Renal cortex interstitium (tissue), 11 donors: ENCODE results near the gene LIPF. TPM values are rescaled to one million over a fixed set of nuclear protein-coding genes. Genes with fewer than 3 reads are reported as not detected.
"Not testable (repeated sequence)": the region's sequence is repeated elsewhere in the genome, so short reads cannot be mapped to it uniquely, and the experiment has no call there.

Source experiments
- DNase-seq, 11 donors: peaks; one replicate each; pipeline ENCODE4 v3.0.0-alpha.2; 2013; ENCODE audit warnings: low read depth in 9 of 11, low spot score in 4 of 11; ENCODE audit errors: extremely low read depth in 1 of 11
- polyA plus RNA-seq, 3 donors: library from polyadenylated mRNA; unstranded; fragments of 120-200 nt; gene quantifications; one replicate each; pipeline ENCODE4 v1.2.1, GENCODE V29; 2013; ENCODE audit not compliant: insufficient read length in 3 of 3

Gene LIPF
- polyA plus RNA-seq, 3 donors: 0.22 to 0.29 (median 0.26) TPM

DNA sequence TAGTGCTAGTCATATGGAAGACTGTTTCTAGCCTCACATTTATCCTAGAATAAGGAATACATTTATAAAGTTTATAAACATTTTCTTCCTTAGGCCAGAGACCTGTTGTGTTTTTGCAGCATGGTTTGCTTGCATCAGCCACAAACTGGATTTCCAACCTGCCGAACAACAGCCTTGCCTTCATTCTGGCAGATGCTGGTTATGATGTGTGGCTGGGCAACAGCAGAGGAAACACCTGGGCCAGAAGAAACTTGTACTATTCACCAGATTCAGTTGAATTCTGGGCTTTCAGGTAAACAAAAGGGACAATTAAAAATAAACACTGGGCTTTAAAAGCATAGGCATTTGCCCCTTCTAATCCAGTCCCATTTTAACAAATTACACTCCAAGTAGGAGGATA is 4.2 kb downstream of the LIPF start:
- DNase-seq: no peak

DNA sequence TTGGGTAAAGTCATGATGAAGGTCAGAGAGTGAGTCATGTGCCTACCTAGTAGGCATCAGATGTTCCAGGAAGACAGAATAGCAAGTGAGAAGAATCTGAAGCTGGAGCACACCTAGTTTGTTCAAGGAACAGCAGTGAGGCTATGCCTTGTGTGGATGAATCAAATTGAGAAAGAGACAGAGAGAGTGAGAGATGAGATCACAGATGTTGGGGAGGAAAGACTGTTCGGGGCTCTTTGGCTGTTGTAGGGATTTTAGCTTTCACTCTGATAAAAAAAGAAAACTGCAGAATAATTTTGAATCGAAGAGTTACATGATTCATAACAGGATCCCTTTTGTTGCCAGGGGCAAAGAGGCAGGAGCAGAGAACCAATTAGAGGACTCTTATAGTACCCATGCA is 6.3 kb downstream of the LIPF start:
- no peak for DNase-seq

GRCh38 chr10:88672041-88672440 is 7.8 kb downstream of the LIPF start:
- DNase-seq: no peak

GRCh38 chr10:88676283-88677060 is 12.2 kb downstream of the LIPF start:
- no peak for DNase-seq

- DNase-seq: no peak
Measured at GRCh38 chr10:88680958-88681357, 16.7 kb downstream of the LIPF start.

DNA sequence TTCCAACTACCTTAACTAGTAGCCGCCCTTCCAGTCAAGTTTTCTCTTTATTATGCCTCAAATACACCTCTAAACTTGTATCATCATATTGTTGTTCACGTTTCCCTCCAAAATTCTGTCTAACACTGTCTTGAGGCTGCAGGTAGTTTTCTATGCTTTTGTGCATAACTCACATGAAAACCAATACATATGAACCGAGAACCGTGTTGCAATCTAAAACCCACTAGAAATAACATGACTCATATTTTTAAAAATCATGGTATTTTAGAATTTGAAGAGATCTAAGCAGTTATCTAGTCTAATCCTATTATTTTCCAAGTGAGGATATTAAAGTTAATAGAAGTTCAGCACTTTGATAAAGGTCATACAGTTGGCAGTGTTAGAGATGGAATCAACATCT is 18.2 kb downstream of the LIPF start:
- no peak for DNase-seq

DNA sequence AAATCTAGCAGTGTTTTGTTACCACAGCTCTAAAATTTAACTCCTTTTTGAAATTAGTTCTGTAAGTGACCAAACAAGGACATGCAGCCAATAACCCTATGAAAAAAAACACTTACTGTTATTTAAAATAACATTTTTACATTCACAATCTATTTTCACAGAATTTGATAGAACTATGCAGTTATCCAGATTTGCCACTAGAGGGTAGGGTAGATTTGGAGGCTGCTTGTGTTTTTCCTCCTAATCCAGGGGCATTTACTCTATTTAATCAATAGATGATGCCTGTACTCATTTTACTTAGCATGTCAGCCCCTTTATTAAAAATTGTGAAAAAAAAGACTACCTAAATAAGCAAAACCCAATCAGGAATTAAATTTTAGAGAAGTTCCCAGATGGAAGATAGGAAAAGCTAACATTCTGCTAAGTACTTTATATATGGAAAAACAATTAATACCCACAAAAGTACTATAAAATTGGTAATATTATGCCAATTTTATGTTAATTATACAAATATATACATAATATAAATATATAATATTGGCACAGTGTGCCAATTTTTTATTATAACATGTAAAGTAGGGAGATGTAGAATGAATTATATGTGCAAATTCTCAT is 23.7 kb downstream of the LIPF start:
- DNase-seq: no peak

GRCh38 chr10:88689366-88689765 is 25.1 kb downstream of the LIPF start:
- DNase-seq: no peak

DNA sequence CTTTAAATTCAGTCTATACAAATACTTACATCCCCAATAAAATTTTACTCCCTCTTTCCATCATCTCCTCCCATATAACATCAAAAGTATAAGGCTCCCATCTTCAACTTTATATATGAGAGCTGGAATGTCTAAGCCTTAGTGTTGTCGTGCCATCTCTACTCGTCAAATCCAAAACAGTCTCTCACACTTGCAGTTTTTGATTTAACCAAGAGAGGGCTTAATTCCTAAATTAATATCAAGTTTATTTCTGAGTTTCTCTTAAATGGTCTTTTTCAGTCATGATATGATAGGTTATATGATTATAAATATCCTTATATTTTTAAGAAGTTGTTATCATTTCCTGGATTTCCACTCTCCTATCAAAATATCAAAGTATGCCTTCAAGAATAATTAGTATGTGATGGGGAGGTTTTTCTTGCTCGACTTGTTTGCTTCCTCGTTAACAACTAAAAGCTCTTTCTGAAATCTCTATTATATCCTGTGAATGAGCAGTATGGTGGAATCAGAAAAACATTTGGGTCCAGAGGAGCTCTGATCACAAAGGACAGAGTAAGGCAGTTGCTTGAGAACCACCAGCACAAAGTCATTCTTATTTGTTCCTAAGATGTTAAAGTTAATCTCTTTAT is 29.3 kb downstream of the LIPF start:
- DNase-seq: no peak

GRCh38 chr10:88702848-88703597 is 38.8 kb downstream of the LIPF start:
- peak in 4 of 11 donors; percentile 13 to 35 (median 24) for DNase-seq

DNA sequence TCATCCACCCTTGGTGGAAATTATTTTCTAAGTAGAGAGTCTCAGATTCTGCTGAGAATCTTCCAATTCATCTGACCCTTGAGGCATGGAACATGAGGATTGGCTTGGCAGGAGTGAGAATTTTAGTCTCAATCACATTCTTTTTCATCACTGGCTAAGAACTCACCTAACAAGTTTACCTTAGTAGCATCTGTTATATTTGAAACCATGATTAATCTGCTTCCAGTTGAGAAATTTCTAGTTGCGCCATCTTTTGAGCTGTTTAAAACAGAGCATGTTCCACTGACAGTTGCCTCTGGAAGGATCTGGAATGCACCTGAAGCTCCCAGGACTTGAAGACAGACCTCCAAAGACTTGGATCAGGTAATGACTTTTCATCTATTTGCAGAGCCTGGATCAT is 41.7 kb downstream of the LIPF start, which contains the start of gene LIPK:
LIPK (plus strand) TSS at position 292 of the 400 bp plus-strand sequence. CDS start 18,295 bp downstream, outside the sequence.
- DNase-seq: no peak

DNA sequence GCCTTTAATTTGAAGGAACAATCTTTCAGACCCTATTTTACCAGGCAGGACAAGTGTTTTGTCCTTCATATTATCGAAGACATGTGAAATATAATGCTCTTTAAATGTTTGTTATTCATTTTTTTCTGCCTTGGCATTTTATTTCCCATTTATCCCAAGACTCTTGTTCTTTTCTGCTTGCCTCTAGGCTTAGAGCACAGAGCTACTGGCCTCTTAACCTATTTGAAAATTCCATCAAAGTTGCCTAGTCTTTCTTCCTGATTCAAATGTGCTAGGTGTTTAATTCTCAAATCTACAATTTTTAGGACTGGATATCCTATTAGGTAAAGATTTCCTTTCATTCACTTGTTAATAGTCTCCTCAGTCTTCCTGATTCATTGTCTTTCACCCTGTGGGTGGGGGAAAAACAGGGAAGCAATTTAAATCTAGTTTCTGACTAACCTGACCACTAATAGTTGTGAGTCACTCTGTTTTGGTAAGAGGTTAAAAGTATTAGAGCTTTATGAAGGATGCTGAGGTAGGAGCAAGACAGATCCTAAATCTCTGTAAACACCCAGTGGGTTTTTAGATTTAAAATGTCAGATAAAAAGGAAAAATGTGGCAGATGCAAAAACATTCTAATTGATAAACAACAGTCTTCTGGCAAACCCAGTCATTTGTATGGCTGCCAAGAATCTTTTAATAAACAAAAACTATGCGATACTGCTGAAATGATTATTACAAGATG is 43.4 kb downstream of the LIPF start:
- DNase-seq: no peak

DNA sequence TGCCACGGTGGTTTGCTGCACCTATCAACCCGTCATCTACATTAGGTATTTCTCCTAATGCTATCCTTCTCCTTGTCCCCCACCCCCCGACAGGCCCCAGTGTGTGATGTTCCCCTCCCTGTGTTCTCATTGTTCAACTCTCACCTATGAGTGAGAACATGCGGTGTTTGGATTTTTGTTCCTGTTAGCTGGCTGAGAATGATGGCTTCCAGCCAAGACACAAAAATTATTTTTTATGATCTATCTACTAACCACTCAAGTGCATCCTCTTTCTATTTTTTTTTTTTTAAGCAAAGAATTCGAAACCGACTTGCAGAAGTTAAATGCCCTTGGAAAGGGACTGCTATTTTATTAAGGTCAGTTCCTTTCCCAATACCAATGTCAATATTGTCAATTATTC is 45.1 kb downstream of the LIPF start:
- not testable (repeated sequence) for DNase-seq

GRCh38 chr10:88715517-88715916 is 51.3 kb downstream of the LIPF start:
- no peak for DNase-seq

DNA sequence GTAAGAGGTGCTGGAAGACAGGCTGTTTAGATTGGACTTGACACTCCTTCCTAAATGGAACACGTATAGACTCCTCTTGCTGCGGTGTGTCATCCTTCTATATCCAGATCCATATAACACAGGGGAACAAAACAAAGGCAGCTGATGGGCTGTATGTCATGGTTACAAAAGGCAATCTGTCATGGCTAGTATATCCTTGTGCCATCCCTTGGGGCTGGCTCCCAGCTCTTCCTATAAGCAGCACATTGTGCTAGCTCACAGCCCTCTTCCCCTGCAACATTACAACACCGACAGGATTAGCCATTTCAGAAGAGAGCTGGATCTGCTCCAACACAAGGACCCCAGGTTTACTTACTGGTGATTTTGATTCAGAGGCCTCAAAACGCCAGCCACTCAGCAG is 57.1 kb downstream of the LIPF start:
- no peak for DNase-seq

DNA sequence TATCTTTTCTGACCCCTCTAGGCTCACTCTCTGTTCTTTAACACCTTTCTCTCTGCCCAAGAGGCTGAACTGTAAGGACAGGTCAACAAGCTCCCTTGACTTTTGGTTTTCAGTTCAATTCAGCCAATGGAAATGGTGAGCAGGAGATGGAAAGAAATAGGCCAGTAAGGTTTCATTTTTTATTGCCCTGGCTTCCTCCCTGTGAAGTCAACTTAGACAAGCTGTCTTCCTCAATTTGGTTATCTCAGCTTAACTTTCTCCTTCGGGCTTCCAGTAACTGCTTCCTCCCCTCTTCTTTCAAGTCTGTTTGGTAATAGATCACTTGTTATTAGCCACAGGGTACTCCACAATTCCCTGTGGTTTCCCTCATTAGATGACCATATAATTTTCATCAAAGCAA is 61.6 kb downstream of the LIPF start:
- no peak for DNase-seq

- no peak for DNase-seq
Measured at GRCh38 chr10:88728107-88728763, 64.0 kb downstream of the LIPF start.
